Activated CD8-positive, alpha-beta memory T cell treated with anti-CD3 and anti-CD28 coated beads, Interleukin-2, amount 50 U/mL, for 1 hour (primary cell): ENCODE results near the gene PAQR8.
"Not testable (repeated sequence)": the region's sequence is repeated elsewhere in the genome, so short reads cannot be mapped to it uniquely, and the experiment has no call there.

Experiments
- DNase-seq: peaks from one replicate; pipeline ENCODE4 v3.0.0-alpha.2; 2020; ENCODE audit errors: extremely low read depth

Gene PAQR8

GRCh38 chr6:52376763-52377162 lies 14.8 kb downstream of the PAQR8 start:
- no peak for DNase-seq

- DNase-seq = no peak
Measured at GRCh38 chr6:52377538-52378221, 15.7 kb downstream of the PAQR8 start.

GRCh38 chr6:52381249-52381648 lies 19.3 kb downstream of the PAQR8 start:
- DNase-seq = no peak

- no peak for DNase-seq
Measured at GRCh38 chr6:52384145-52384766, 22.3 kb downstream of the PAQR8 start.

- no peak for DNase-seq
Measured at GRCh38 chr6:52385074-52385473, 23.1 kb downstream of the PAQR8 start.

GRCh38 chr6:52388119-52388518 lies 26.2 kb downstream of the PAQR8 start:
- DNase-seq = not testable (repeated sequence)

GRCh38 chr6:52388790-52389189 lies 26.8 kb downstream of the PAQR8 start:
- no peak for DNase-seq

- no peak for DNase-seq
Measured at GRCh38 chr6:52389264-52389625, 27.3 kb downstream of the PAQR8 start.

GRCh38 chr6:52389626-52390360 lies 27.8 kb downstream of the PAQR8 start:
- no peak for DNase-seq

- no peak for DNase-seq
Measured at GRCh38 chr6:52390361-52390727, 28.4 kb downstream of the PAQR8 start.

- DNase-seq = no peak
Measured at GRCh38 chr6:52391599-52391998, 29.6 kb downstream of the PAQR8 start.

- DNase-seq = no peak
Measured at GRCh38 chr6:52392944-52393343, 31.0 kb downstream of the PAQR8 start.

- no peak for DNase-seq
Measured at GRCh38 chr6:52393780-52394179, 31.8 kb downstream of the PAQR8 start.

GRCh38 chr6:52394251-52394666 lies 32.3 kb downstream of the PAQR8 start:
- DNase-seq = no peak

GRCh38 chr6:52395969-52396368 lies 34.0 kb downstream of the PAQR8 start:
- no peak for DNase-seq

- no peak for DNase-seq
Measured at GRCh38 chr6:52399511-52400312, 37.8 kb downstream of the PAQR8 start.

GRCh38 chr6:52400313-52401041 lies 38.5 kb downstream of the PAQR8 start:
- no peak for DNase-seq

- no peak for DNase-seq
Measured at GRCh38 chr6:52403086-52403485, 41.1 kb downstream of the PAQR8 start.

GRCh38 chr6:52403627-52404026 lies 41.7 kb downstream of the PAQR8 start:
- DNase-seq = no peak

- no peak for DNase-seq
Measured at GRCh38 chr6:52405243-52405642, 43.3 kb downstream of the PAQR8 start.

GRCh38 chr6:52407467-52407866 lies 45.5 kb downstream of the PAQR8 start:
- DNase-seq = no peak

GRCh38 chr6:52409499-52409898 lies 47.5 kb downstream of the PAQR8 start:
- no peak for DNase-seq
